ENCODE results near the gene SNTB2. TPM values are rescaled to one million over a fixed set of nuclear protein-coding genes. Genes with fewer than 3 reads are reported as not detected.

Gene SNTB2
- total and polyA plus RNA-seq, 8 donors: 2.7 to 18.2 (median 10.0) TPM

DNA sequence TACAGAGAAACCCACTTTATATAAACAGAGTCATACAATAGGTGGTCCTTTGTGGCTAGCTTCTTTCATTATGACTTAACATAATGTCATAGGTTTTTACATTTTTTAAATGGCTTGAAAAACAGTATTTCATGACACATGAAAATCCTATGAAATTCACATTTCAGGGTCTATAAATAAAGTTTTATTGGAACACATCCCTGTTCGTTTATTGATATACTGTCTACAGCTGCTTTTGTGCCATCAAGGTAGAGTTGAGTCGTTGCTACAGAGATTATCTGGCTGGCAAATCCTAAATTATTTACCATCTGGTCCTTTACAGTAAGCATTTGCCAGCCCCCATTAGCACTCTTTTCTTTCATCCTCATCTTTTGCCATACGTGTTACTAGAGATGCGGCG, 126.5 kb downstream of the SNTB2 start:
- no peak overlapping the region for H3K4me3 ChIP-seq
- H3K36me3 ChIP-seq: peaks cover 0 to 11% (median 0%) of the 10 kb centered on the region in 3 donors
- TF ChIP-seq, protein P1, sequence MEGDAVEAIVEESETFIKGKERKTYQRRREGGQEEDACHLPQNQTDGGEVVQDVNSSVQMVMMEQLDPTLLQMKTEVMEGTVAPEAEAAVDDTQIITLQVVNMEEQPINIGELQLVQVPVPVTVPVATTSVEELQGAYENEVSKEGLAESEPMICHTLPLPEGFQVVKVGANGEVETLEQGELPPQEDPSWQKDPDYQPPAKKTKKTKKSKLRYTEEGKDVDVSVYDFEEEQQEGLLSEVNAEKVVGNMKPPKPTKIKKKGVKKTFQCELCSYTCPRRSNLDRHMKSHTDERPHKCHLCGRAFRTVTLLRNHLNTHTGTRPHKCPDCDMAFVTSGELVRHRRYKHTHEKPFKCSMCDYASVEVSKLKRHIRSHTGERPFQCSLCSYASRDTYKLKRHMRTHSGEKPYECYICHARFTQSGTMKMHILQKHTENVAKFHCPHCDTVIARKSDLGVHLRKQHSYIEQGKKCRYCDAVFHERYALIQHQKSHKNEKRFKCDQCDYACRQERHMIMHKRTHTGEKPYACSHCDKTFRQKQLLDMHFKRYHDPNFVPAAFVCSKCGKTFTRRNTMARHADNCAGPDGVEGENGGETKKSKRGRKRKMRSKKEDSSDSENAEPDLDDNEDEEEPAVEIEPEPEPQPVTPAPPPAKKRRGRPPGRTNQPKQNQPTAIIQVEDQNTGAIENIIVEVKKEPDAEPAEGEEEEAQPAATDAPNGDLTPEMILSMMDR (IDR thresholded peaks at IDR 0.05): no peak
- WGBS, 2 donors: 87 to 93% methylated on average over 5 of the region's 5 CpGs
- no peak for DNase-seq
- H3K27ac ChIP-seq: no peak overlapping the region
- no peak for ATAC-seq
- no peaks in the 10 kb centered on the region for H3K27me3 ChIP-seq
- H3K9me3 ChIP-seq: no peaks in the 10 kb centered on the region
- H3K4me1 ChIP-seq: peaks cover 19 to 32% (median 23%) of the 10 kb centered on the region in 3 donors
- no peak for FAIRE-seq
- intact Hi-C loops (cut with DNase I): no loop called here

DNA sequence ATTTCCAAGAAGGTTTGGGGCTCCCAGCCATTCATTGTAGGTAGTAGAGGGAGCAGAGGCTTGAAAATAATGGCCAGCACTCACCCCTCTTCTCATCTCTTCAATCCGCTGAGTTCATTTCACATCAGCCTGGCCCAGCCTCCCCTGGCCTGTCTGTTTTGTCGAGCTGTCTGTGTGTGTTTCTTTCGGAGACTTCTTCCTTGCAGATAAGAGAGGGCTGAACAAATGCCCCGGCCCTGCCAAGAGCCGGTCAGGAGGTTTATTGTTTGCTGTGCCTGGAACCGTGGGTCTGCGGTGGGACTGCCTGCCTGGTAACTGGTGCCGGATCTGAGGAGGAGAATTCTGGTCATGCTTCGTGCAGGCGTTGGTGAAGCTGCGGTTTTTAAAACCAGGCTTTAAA, 127.6 kb downstream of the SNTB2 start:
- no peak overlapping the region for H3K4me3 ChIP-seq
- peaks cover 1 to 21% (median 7%) of the 10 kb centered on the region in 3 donors for H3K36me3 ChIP-seq
- FAIRE-seq: no peak
- ATAC-seq: no peak
- H3K27me3 ChIP-seq: no peaks in the 10 kb centered on the region
- 49 to 54% methylated on average over 11 of the region's 11 CpGs for WGBS, 2 donors
- TF ChIP-seq, protein P1 (IDR thresholded peaks at IDR 0.05): no peak
- no peaks in the 10 kb centered on the region for H3K9me3 ChIP-seq
- intact Hi-C loops (cut with DNase I): no loop called here
- peak in 2 of 6 donors; percentile 24 to 30 for DNase-seq
- no peak overlapping the region for H3K27ac ChIP-seq
- H3K4me1 ChIP-seq: peaks cover 19 to 32% (median 27%) of the 10 kb centered on the region in 3 donors

DNA sequence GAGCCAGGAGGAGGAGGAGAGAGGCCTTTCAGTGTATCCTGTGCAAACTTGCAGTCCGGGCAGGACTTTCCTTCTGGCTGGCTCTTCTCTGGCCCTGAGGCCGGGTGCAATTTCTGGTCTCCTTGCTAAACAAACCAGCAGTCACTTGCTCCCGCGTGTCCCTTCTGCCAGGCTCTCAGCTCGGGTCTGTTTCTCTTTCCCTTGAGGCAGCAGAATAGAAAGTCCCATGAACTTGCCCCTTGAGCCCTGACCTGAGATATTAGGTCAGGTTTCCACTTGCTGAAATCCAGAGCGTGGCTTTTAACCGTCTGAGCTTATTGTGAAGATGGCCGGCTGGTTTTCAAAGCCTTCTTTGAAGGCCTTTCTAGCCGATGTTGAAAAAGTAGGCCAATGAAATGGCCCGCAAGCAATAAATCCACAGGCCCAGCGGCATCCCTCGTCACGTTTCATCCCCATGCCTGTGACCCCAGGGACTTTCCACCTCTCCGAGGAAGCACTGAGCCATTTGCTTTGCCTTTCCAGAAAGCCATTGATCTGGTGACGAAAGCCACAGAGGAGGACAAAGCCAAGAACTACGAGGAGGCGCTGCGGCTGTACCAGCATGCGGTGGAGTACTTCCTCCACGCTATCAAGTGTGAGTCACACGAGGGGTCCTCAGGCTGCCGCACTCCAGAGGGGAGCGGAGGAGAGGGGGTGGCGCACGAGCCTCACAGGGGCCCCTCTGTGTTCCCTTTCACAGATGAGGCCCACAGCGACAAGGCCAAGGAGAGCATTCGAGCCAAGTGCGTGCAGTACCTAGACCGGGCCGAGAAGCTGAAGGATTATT, 128.7 kb downstream of the SNTB2 start:
- Histone ChIP-seq H3K27me3 (no peaks in the 10 kb centered on the region), H3K27ac (peak overlapping the region; percentile 21 to 87 (median 70)), H3K4me3 (no peak overlapping the region), H3K4me1 (peaks cover 19 to 32% (median 27%) of the 10 kb centered on the region in 3 donors), H3K9me3 (no peaks in the 10 kb centered on the region), H3K36me3 (peaks cover 5 to 33% (median 19%) of the 10 kb centered on the region in 3 donors)
- no peak for FAIRE-seq
- intact Hi-C loops (cut with DNase I): no loop called here
- WGBS, 2 donors: 62 to 69% methylated on average over 30 of the region's 30 CpGs
- ATAC-seq: peak in 3 of 4 donors; percentile 12 to 22 (median 14)
- TF ChIP-seq, protein P1 (IDR thresholded peaks at IDR 0.05): no peak
- DNase-seq: peak in 4 of 6 donors; percentile 56 to 78 (median 74)

DNA sequence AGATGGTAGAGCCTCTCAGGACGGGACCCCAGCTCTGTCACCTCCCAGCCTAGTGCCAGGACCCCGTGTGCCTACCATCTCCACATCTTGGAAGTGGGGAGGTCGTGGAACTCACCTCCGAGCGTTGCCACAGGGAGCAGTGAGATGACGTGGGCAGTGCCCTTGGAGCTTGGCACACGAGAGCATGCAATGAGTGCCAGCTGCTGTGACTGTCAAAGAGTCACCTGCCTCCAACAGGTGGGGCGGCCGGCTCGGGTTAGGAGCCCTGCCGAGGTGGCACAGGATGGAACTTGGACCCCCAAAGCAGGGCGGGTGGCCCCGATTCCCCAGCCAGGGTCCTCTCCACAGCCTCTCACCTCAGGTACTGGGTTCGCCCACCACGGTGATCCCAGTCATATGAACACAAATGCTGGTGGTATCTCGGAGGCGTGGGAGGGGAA, 129.7 kb downstream of the SNTB2 start:
- peak overlapping the region; percentile 21 to 87 (median 70) for H3K27ac ChIP-seq
- H3K4me1 ChIP-seq: peaks cover 19 to 32% (median 27%) of the 10 kb centered on the region in 3 donors
- H3K4me3 ChIP-seq: no peak overlapping the region
- H3K9me3 ChIP-seq: no peaks in the 10 kb centered on the region
- no peaks in the 10 kb centered on the region for H3K27me3 ChIP-seq
- FAIRE-seq (no peak), DNase-seq (peak; percentile 59 to 92 (median 88)), ATAC-seq (peak; percentile 77 to 83 (median 80))
- TF ChIP-seq, protein P1 (IDR thresholded peaks at IDR 0.05): no peak
- intact Hi-C loops (cut with DNase I): no loop called here
- 51 to 58% methylated on average over 17 of the region's 17 CpGs for WGBS, 2 donors
- H3K36me3 ChIP-seq: peaks cover 9 to 42% (median 28%) of the 10 kb centered on the region in 3 donors
